HCT116 (cell line): ENCODE results near the gene RNFT1. TPM values are rescaled to one million over a fixed set of nuclear protein-coding genes. Genes with fewer than 3 reads are reported as not detected.

Experiments
- ATAC-seq: fragments of 200-7000 bp; cut with Tn5 transposase; 2 replicates; pipeline ENCODE4 v1.9.1; 2020; ENCODE audit warnings: mild to moderate bottlenecking, moderate library complexity
- BruUV-seq: library from RNA; stranded (reverse); fragments of 400-500 nt; replicated peaks from 2 replicates; lab custom pipeline; 2021; lab: Mats Ljungman, UMichigan
- CTCF ChIA-PET: fragments of 300-600 bp; sonication (Branson Sonifier 250); formaldehyde crosslinking; loops from one replicate; lab custom pipeline; 2021; ENCODE audit warnings: antibody characterized with exemption; lab: Charles Lee
- POLR2A ChIA-PET: fragments of 300-600, 350-600 bp; sonication (Branson Sonifier 250); formaldehyde crosslinking; loops from one replicate; lab custom pipeline; 2021; ENCODE audit warnings: antibody characterized with exemption; lab: Charles Lee
- RAD21 ChIA-PET, 2 experiments: fragments of 300-600 bp; sonication (Branson Sonifier 250); formaldehyde crosslinking; loops; one replicate each; lab custom pipeline; 2023; ENCODE audit warnings: low total read pairs in 2 of 2; ENCODE audit not compliant: uncharacterized antibody in 2 of 2, unreplicated experiment in 2 of 2, low non-redundant PET in 1 of 2; lab: Charles Lee
- DNase-seq: peaks from one replicate; pipeline ENCODE4 v3.0.0-alpha.2; 2010; ENCODE audit warnings: low read depth, low spot score
- H2AFZ ChIP-seq: fragments of 200-600 bp; shearing (Covaris generic), sonication (generic); 2 replicates; pipeline ENCODE4 v1.6.1; 2017; ENCODE audit warnings: low read depth, mixed run types, mixed read lengths, antibody characterized with exemption, low read length; ENCODE audit not compliant: poor library complexity, severe bottlenecking
- H3K27ac ChIP-seq: 2 replicates; pipeline ENCODE4 v1.5.1; 2012; ENCODE audit warnings: low read depth, low read length
- H3K27me3 ChIP-seq: fragments of 200-600 bp; sonication (generic); 2 replicates; pipeline ENCODE4 v1.6.1; 2016; ENCODE audit warnings: mixed run types, low read length, mixed read lengths; ENCODE audit not compliant: insufficient read depth
- H3K36me3 ChIP-seq, 2 experiments: fragments of 200-500 bp in 1 of 2; fragments of 200-600 bp in 1 of 2; sonication (Bioruptor generic) in 1 of 2; sonication (generic) in 1 of 2; 2 replicates each; pipeline versions ENCODE4 v1.5.1 to v1.6.1; 2014 to 2016; ENCODE audit warnings: low read length in 2 of 2, inconsistent platforms in 1 of 2, mixed read lengths in 1 of 2, mixed run types in 1 of 2; ENCODE audit not compliant: insufficient read depth in 2 of 2, control insufficient read depth in 1 of 2
- H3K4me1 ChIP-seq, 2 experiments: fragments of 200-600 bp in 1 of 2; sonication (generic) in 1 of 2; 2 replicates each; pipeline versions ENCODE4 v1.5.1 to v1.6.1; 2012 to 2017; ENCODE audit warnings: low read length in 2 of 2, inconsistent platforms in 1 of 2, mild to moderate bottlenecking in 1 of 2, mixed read lengths in 1 of 2, mixed run types in 1 of 2, moderate library complexity in 1 of 2; ENCODE audit not compliant: insufficient read depth in 2 of 2, control insufficient read depth in 1 of 2
- H3K4me2 ChIP-seq: fragments of 200-600 bp; sonication (generic); 2 replicates; pipeline ENCODE4 v1.6.1; 2017; ENCODE audit warnings: mixed run types, low read length, mixed read lengths
- H3K4me3 ChIP-seq, 2 experiments: fragments of 200-600 bp in 1 of 2; sonication (generic) in 1 of 2; replicated peaks in 1 of 2; 2 replicates each; pipeline ENCODE4 v1.5.1; 2011 to 2016; ENCODE audit warnings: low read length in 2 of 2, control low read depth in 1 of 2, low read depth in 1 of 2, mild to moderate bottlenecking in 1 of 2, mixed read lengths in 1 of 2, mixed run types in 1 of 2
- H3K79me2 ChIP-seq: fragments of 200-600 bp; sonication (generic); 2 replicates; pipeline ENCODE4 v1.6.1; 2017; ENCODE audit warnings: mild to moderate bottlenecking, mixed run types, low read length, moderate library complexity, mixed read lengths; ENCODE audit not compliant: insufficient read depth
- H3K9ac ChIP-seq: fragments of 200-600 bp; sonication (generic); 2 replicates; pipeline ENCODE4 v1.6.1; 2016; ENCODE audit warnings: low read length, mixed read lengths
- H3K9me2 ChIP-seq: fragments of 200-600 bp; sonication (generic), shearing (Covaris generic); 2 replicates; pipeline ENCODE4 v1.6.1; 2017; ENCODE audit warnings: mixed run types, mild to moderate bottlenecking, moderate library complexity; ENCODE audit not compliant: insufficient read depth
- H3K9me3 ChIP-seq, 2 experiments: fragments of 200-500 bp in 1 of 2; fragments of 200-600 bp in 1 of 2; sonication (Bioruptor generic) in 1 of 2; sonication (generic) in 1 of 2; 2 replicates each; pipeline ENCODE4 v1.6.1; 2014 to 2017; ENCODE audit warnings: low read length in 2 of 2, mixed read lengths in 2 of 2, inconsistent platforms in 1 of 2, low read depth in 1 of 2, mild to moderate bottlenecking in 1 of 2, mixed run types in 1 of 2, moderate library complexity in 1 of 2; ENCODE audit not compliant: control insufficient read depth in 1 of 2, insufficient read depth in 1 of 2
- H4K20me1 ChIP-seq: fragments of 200-600 bp; sonication (generic), shearing (Covaris generic); 2 replicates; pipeline ENCODE4 v1.6.1; 2017; ENCODE audit warnings: mixed run types, mild to moderate bottlenecking, moderate library complexity; ENCODE audit not compliant: insufficient read depth
- ATF3 ChIP-seq: IDR thresholded peaks from 2 replicates; pipeline ENCODE4 v1.6.1; 2012
- CEBPB ChIP-seq: IDR thresholded peaks from 2 replicates; pipeline ENCODE4 v1.6.1; 2012; ENCODE audit warnings: low read depth
- CTCF ChIP-seq, 3 experiments: fragments of 200-600 bp in 1 of 3; sonication (generic) in 1 of 3; IDR thresholded peaks in 2 of 3; conservative IDR thresholded peaks in 1 of 3; 2 replicates each; pipeline ENCODE4 v1.5.1; 2012 to 2017; ENCODE audit warnings: low read depth in 2 of 3, low read length in 2 of 3, antibody characterized with exemption in 1 of 3, borderline replicate concordance in 1 of 3, control low read depth in 1 of 3, mild to moderate bottlenecking in 1 of 3, mixed read lengths in 1 of 3, mixed run types in 1 of 3, moderate library complexity in 1 of 3; ENCODE audit not compliant: insufficient read depth in 1 of 3
- EGR1 ChIP-seq: IDR thresholded peaks from 2 replicates; pipeline ENCODE4 v1.6.1; 2012; ENCODE audit warnings: low read depth
- ELF1 ChIP-seq: IDR thresholded peaks from 2 replicates; pipeline ENCODE4 v1.6.1; 2012; ENCODE audit warnings: low read depth, borderline replicate concordance
- EZH2 ChIP-seq: fragments of 200-600 bp; sonication (generic); IDR thresholded peaks from 2 replicates; pipeline ENCODE4 v1.6.1; 2017; ENCODE audit warnings: antibody characterized with exemption, mixed run types
- FOSL1 ChIP-seq: IDR thresholded peaks from 2 replicates; pipeline ENCODE4 v1.6.1; 2012; ENCODE audit warnings: low read depth
- MAX ChIP-seq: IDR thresholded peaks from 2 replicates; pipeline ENCODE4 v1.6.1; 2012
- POLR2AphosphoS5 ChIP-seq: IDR thresholded peaks from 2 replicates; pipeline ENCODE4 v1.6.1; 2011; ENCODE audit warnings: mild to moderate bottlenecking, low read depth, low read length, moderate library complexity
- REST ChIP-seq: IDR thresholded peaks from 2 replicates; pipeline ENCODE4 v1.6.1; 2012; ENCODE audit warnings: low read depth
- SP1 ChIP-seq: IDR thresholded peaks from 2 replicates; pipeline ENCODE4 v1.6.1; 2012; ENCODE audit warnings: low read depth
- SRF ChIP-seq: IDR thresholded peaks from 2 replicates; pipeline ENCODE4 v1.6.1; 2012; ENCODE audit warnings: low read depth
- YY1 ChIP-seq: IDR thresholded peaks from 2 replicates; pipeline ENCODE4 v1.6.1; 2011; ENCODE audit warnings: low read length, low read depth, moderate library complexity, mild to moderate bottlenecking; ENCODE audit not compliant: insufficient replicate concordance; ENCODE audit errors: extremely low read depth
- ZBTB33 ChIP-seq: IDR thresholded peaks from 2 replicates; pipeline ENCODE4 v1.6.1; 2011; ENCODE audit warnings: mild to moderate bottlenecking, low read length, moderate library complexity; ENCODE audit not compliant: insufficient replicate concordance; ENCODE audit errors: extremely low read depth
- ZFX ChIP-seq: fragments of 450-650 bp; IDR thresholded peaks from 2 replicates; pipeline ENCODE4 v1.6.1; 2017
- intact Hi-C: fragments of 100-400 bp; cut with micrococcal nuclease; formaldehyde crosslinking; loops from 2 replicates; pipeline ENCODE4 v1.10.0; 2022
- total RNA-seq: library from RNA; stranded (reverse); gene quantifications from one replicate; pipeline ENCODE4 v1.2.1, GENCODE V29; 2021; ENCODE audit not compliant: unreplicated experiment

Gene RNFT1
- total RNA-seq, 1 experiment from 2014 or later, result 24.2 TPM

GRCh38 chr17:59916446-59916845 is 48.1 kb downstream of the RNFT1 start:
- no TSS peak for BruUV-seq
- ChIA-PET CTCF (interaction anchor here (2.3 kb wide), 1 partner anchor 121 kb away, joined by 5 read pairs; no protein-coding TSS in a partner anchor), RAD21 (no interaction called here)

More at GRCh38 chr17:59916446-59916845, 48.1 kb downstream of the RNFT1 start:
- no peak overlapping the region for H3K9ac ChIP-seq
- H3K4me1 ChIP-seq, result no peaks in the 10 kb centered on the region
- H3K27ac ChIP-seq, result no peak overlapping the region
- no peak overlapping the region for H3K4me2 ChIP-seq
- peaks cover 35 to 36% of the 10 kb centered on the region in 2 experiments for H3K36me3 ChIP-seq
- H3K9me2 ChIP-seq, result no peaks in the 10 kb centered on the region
- H3K4me3 ChIP-seq, result no peak overlapping the region
- DNase-seq, result no peak
- no peak overlapping the region for H2AFZ ChIP-seq
- no peaks in the 10 kb centered on the region for H3K27me3 ChIP-seq
- intact Hi-C loops, result no loop called here
- peaks cover 32% of the 10 kb centered on the region for H3K79me2 ChIP-seq
- ATAC-seq, result no peak
- no peaks in the 10 kb centered on the region for H3K9me3 ChIP-seq
- TF ChIP-seq CEBPB, result no peak
- TF ChIP-seq FOSL1, result no peak
- TF ChIP-seq REST, result no peak
- no peak for TF ChIP-seq EZH2
- no peak for TF ChIP-seq SP1
- TF ChIP-seq YY1, result no peak
- TF ChIP-seq MAX, result no peak
- TF ChIP-seq ZBTB33, result no peak
- no peak for TF ChIP-seq ELF1
- TF ChIP-seq EGR1, result no peak
- TF ChIP-seq CTCF (IDR thresholded peaks at IDR 0.05 in 2 of 3, conservative IDR thresholded peaks at IDR 0.05 in 1 of 3; ENCODE audit: borderline replicate concordance in 1 of 3, insufficient read depth in 1 of 3, low read depth in 2 of 3, low read length in 2 of 3), result no peak
- no peak for TF ChIP-seq SRF
- no peak for TF ChIP-seq POLR2AphosphoS5
- TF ChIP-seq ATF3, result no peak
- TF ChIP-seq ZFX, result no peak
- no peaks in the 10 kb centered on the region for H4K20me1 ChIP-seq
- POLR2A ChIA-PET, result no interaction called here
